Measurements from ENCODE around the gene WDR90. TPM values are rescaled to one million over a fixed set of nuclear protein-coding genes. Genes with fewer than 3 reads are reported as not detected.
"Not testable (repeated sequence)": the region's sequence is repeated elsewhere in the genome, so short reads cannot be mapped to it uniquely, and the experiment has no call there.

The WDR90 gene
- total and polyA plus RNA-seq, 3 donors from 2014 or later = 102 to 195 (median 155) TPM

GRCh38 chr16:712740-713250 lies 63.6 kb downstream of the WDR90 start:
- H3K4me3 ChIP-seq; H3K27me3 ChIP-seq; intact Hi-C loops (cut with DNase I; ENCODE audit: low total_unique reads); DNase-seq; H3K27ac ChIP-seq; H3K9me3 ChIP-seq; H3K36me3 ChIP-seq (ENCODE audit: low read depth, missing control alignments): not testable (repeated sequence)
- TF ChIP-seq, protein P1, sequence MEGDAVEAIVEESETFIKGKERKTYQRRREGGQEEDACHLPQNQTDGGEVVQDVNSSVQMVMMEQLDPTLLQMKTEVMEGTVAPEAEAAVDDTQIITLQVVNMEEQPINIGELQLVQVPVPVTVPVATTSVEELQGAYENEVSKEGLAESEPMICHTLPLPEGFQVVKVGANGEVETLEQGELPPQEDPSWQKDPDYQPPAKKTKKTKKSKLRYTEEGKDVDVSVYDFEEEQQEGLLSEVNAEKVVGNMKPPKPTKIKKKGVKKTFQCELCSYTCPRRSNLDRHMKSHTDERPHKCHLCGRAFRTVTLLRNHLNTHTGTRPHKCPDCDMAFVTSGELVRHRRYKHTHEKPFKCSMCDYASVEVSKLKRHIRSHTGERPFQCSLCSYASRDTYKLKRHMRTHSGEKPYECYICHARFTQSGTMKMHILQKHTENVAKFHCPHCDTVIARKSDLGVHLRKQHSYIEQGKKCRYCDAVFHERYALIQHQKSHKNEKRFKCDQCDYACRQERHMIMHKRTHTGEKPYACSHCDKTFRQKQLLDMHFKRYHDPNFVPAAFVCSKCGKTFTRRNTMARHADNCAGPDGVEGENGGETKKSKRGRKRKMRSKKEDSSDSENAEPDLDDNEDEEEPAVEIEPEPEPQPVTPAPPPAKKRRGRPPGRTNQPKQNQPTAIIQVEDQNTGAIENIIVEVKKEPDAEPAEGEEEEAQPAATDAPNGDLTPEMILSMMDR (IDR thresholded peaks at IDR 0.05) = peak; percentile 7 to 27 (median 18)
- 45 to 58% methylated on average over 6 to 13 of the region's 13 CpGs for WGBS, 2 donors
- H3K4me1 ChIP-seq = peaks cover 22% of the 10 kb centered on the region

GRCh38 chr16:714079-714478 lies 64.9 kb downstream of the WDR90 start:
- Histone ChIP-seq H3K9me3 (no peaks in the 10 kb centered on the region), H3K4me1 (peaks cover 22% of the 10 kb centered on the region), H3K36me3 (ENCODE audit: low read depth, missing control alignments) (no peaks in the 10 kb centered on the region), H3K27ac (no peak overlapping the region), H3K27me3 (no peaks in the 10 kb centered on the region), H3K4me3 (no peak overlapping the region)
- DNase-seq = no peak
- WGBS, 2 donors = 41 to 68% methylated on average over 4 to 11 of the region's 11 CpGs
- TF ChIP-seq POLR2A (IDR thresholded peaks at IDR 0.05) = no peak
- TF ChIP-seq, protein P1 (IDR thresholded peaks at IDR 0.05) = no peak
- intact Hi-C loops (cut with DNase I; ENCODE audit: low total_unique reads) = no loop called here

GRCh38 chr16:714558-715476 lies 65.7 kb downstream of the WDR90 start, which contains the start of gene METRN:
Gene METRN (plus strand): TSS chr16:715118. CDS start chr16:715290, 172 bp downstream.
- Histone ChIP-seq H3K9me3 (no peaks in the 10 kb centered on the region), H3K4me3 (peak within 1 kb of the TSS; percentile 53 to 61), H3K27ac (no peak within 1 kb of the TSS), H3K27me3 (no peaks in the 10 kb centered on the region), H3K4me1 (peaks cover 22% of the 10 kb centered on the region), H3K36me3 (ENCODE audit: low read depth, missing control alignments) (no peaks in the 10 kb centered on the region)
- peak; percentile 94 for DNase-seq
- intact Hi-C loops (cut with DNase I; ENCODE audit: low total_unique reads) = no loop called here
- TF ChIP-seq, protein P1 (IDR thresholded peaks at IDR 0.05) = no peak
- TF ChIP-seq POLR2A (IDR thresholded peaks at IDR 0.05) = no peak
- WGBS, 2 donors = 4% methylated on average over 63 of the region's 108 CpGs; no CpG with 5 or more reads in 1 of the 2 donors

DNA sequence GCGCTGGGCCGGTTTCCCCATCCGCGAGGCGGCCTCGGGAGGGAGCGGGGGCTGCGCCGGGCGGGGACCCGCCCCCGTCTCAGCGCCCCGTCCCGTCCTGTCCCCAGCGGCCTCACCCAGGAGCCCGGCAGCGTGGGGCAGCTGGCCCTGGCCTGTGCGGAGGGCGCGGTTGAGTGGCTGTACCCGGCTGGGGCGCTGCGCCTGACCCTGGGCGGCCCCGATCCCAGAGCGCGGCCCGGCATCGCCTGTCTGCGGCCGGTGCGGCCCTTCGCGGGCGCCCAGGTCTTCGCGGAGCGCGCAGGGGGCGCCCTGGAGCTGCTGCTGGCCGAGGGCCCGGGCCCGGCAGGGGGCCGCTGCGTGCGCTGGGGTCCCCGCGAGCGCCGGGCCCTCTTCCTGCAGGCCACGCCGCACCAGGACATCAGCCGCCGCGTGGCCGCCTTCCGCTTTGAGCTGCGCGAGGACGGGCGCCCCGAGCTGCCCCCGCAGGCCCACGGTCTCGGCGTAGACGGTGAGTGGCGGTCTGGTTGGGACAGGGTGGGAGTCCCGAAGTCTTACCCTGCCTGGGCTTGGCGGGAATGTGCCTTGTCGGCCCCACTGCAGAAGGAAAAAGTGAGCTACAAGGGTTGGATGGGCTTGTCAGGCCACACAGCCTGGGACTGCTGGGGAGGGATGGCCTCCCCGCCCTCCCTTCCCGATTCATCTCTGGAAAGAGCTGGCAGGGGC lies 66.5 kb downstream of the WDR90 start:
- peak overlapping the region; percentile 53 to 61 for H3K4me3 ChIP-seq
- intact Hi-C loops (cut with DNase I; ENCODE audit: low total_unique reads) = no loop called here
- H3K36me3 ChIP-seq (ENCODE audit: low read depth, missing control alignments) = no peaks in the 10 kb centered on the region
- no peak overlapping the region for H3K27ac ChIP-seq
- no peaks in the 10 kb centered on the region for H3K27me3 ChIP-seq
- peaks cover 24% of the 10 kb centered on the region for H3K4me1 ChIP-seq
- no peaks in the 10 kb centered on the region for H3K9me3 ChIP-seq
- no peak for DNase-seq
- WGBS, 2 donors = 3% methylated on average over 52 of the region's 74 CpGs; no CpG with 5 or more reads in 1 of the 2 donors
- TF ChIP-seq POLR2A (IDR thresholded peaks at IDR 0.05) = no peak
- TF ChIP-seq, protein P1 (IDR thresholded peaks at IDR 0.05) = no peak
